OCI-LY3 (cell line): Measurements from ENCODE around the gene ROPN1L.

Experiments
- H2AFZ ChIP-seq: fragments of 200-600, 300-600 bp; shearing (Covaris generic); 2 replicates; pipeline ENCODE4 v1.6.0; 2014; ENCODE audit warnings: antibody characterized with exemption, low read depth, low read length
- H3K27ac ChIP-seq: fragments of 200-600, 300-600 bp; sonication (generic); 2 replicates; pipeline ENCODE4 v1.5.1; 2014; ENCODE audit warnings: mild to moderate bottlenecking, low read length, moderate library complexity, mixed read lengths
- H3K27me3 ChIP-seq: fragments of 200-600, 300-600 bp; sonication (generic); 2 replicates; pipeline ENCODE4 v1.6.1; 2014; ENCODE audit warnings: low read depth, low read length, mixed read lengths
- H3K36me3 ChIP-seq: fragments of 200-600, 300-600 bp; sonication (generic); replicated peaks from 2 replicates; pipeline ENCODE3; 2014; ENCODE audit warnings: low read depth, low read length, mixed read lengths
- H3K4me1 ChIP-seq: fragments of 300-600, 200-600 bp; sonication (generic); 2 replicates; pipeline ENCODE4 v1.6.1; 2014; ENCODE audit warnings: low read length, mixed read lengths
- H3K4me2 ChIP-seq: fragments of 200-600, 300-600 bp; sonication (generic); 2 replicates; pipeline ENCODE4 v1.6.1; 2014; ENCODE audit warnings: low read length, mixed read lengths
- H3K4me3 ChIP-seq: fragments of 300-600, 200-600 bp; sonication (generic); 2 replicates; pipeline ENCODE4 v1.5.1; 2014; ENCODE audit warnings: antibody characterized with exemption, mild to moderate bottlenecking, low read length, moderate library complexity
- H3K79me2 ChIP-seq: fragments of 300-600, 200-600 bp; shearing (Covaris generic); 2 replicates; pipeline ENCODE4 v1.6.1; 2014; ENCODE audit warnings: mild to moderate bottlenecking, low read length, mixed read lengths
- H3K9ac ChIP-seq: fragments of 300-600, 200-600 bp; shearing (Covaris generic); 2 replicates; pipeline ENCODE4 v1.6.0; 2014; ENCODE audit warnings: mild to moderate bottlenecking, low read length, moderate library complexity
- H3K9me3 ChIP-seq: fragments of 200-600, 300-600 bp; shearing (Covaris generic); 2 replicates; pipeline ENCODE4 v1.6.1; 2014; ENCODE audit warnings: low read length, mixed read lengths; ENCODE audit not compliant: insufficient read depth
- H4K20me1 ChIP-seq: fragments of 200-600, 300-600 bp; sonication (generic); 2 replicates; pipeline ENCODE4 v1.6.1; 2016; ENCODE audit warnings: low read length, mixed read lengths; ENCODE audit not compliant: insufficient read depth
- CTCF ChIP-seq: fragments of 200-600, 300-600 bp; sonication (generic); IDR thresholded peaks from 2 replicates; pipeline ENCODE4 v1.5.1; 2014; ENCODE audit warnings: antibody characterized with exemption, low read length, low read depth
- EZH2phosphoT487 ChIP-seq: fragments of 200-600 bp; shearing (Covaris generic); IDR thresholded peaks from 2 replicates; pipeline ENCODE4 v1.6.1; 2018; ENCODE audit warnings: antibody characterized with exemption, mixed run types, low read depth

The ROPN1L gene

GRCh38 chr5:10486511-10487344 is 45.0 kb downstream of the ROPN1L start:
- Histone ChIP-seq H3K9ac (no peak overlapping the region), H3K27me3 (peaks cover 29% of the 10 kb centered on the region), H3K4me1 (peaks cover 17% of the 10 kb centered on the region), H2AFZ (no peak overlapping the region), H3K4me2 (no peak overlapping the region), H3K27ac (no peak overlapping the region), H3K4me3 (no peak overlapping the region), H4K20me1 (no peaks in the 10 kb centered on the region), H3K36me3 (no peaks in the 10 kb centered on the region), H3K79me2 (no peaks in the 10 kb centered on the region), H3K9me3 (no peaks in the 10 kb centered on the region)
- TF ChIP-seq EZH2phosphoT487 (no peak), CTCF (no peak)

- Histone ChIP-seq H3K36me3 (no peaks in the 10 kb centered on the region), H4K20me1 (no peaks in the 10 kb centered on the region), H2AFZ (no peak overlapping the region), H3K27ac (no peak overlapping the region), H3K9ac (no peak overlapping the region), H3K4me1 (peaks cover 17% of the 10 kb centered on the region), H3K79me2 (no peaks in the 10 kb centered on the region), H3K4me3 (no peak overlapping the region), H3K9me3 (no peaks in the 10 kb centered on the region), H3K27me3 (peaks cover 31% of the 10 kb centered on the region), H3K4me2 (no peak overlapping the region)
- TF ChIP-seq CTCF (no peak), EZH2phosphoT487 (no peak)
Measured at GRCh38 chr5:10488144-10488543, 46.5 kb downstream of the ROPN1L start.

GRCh38 chr5:10489810-10490426 is 48.2 kb downstream of the ROPN1L start:
- H3K4me3 ChIP-seq: peak overlapping the region; percentile 28; the same call in 1 of the 2 replicates
- H3K36me3 ChIP-seq: no peaks in the 10 kb centered on the region
- peaks cover 4% of the 10 kb centered on the region; the same call in 1 of the 2 replicates for H3K9me3 ChIP-seq
- peaks cover 31% of the 10 kb centered on the region for H3K27me3 ChIP-seq
- no peak overlapping the region for H2AFZ ChIP-seq
- peak overlapping the region; percentile 56 for H3K4me2 ChIP-seq
- no peaks in the 10 kb centered on the region for H3K79me2 ChIP-seq
- H3K9ac ChIP-seq: no peak overlapping the region
- H3K4me1 ChIP-seq: peaks cover 24% of the 10 kb centered on the region
- TF ChIP-seq CTCF: no peak
- TF ChIP-seq EZH2phosphoT487: no peak
- H4K20me1 ChIP-seq: no peaks in the 10 kb centered on the region
- no peak overlapping the region for H3K27ac ChIP-seq

- no peak overlapping the region for H3K27ac ChIP-seq
- no peak overlapping the region for H3K9ac ChIP-seq
- H3K36me3 ChIP-seq: no peaks in the 10 kb centered on the region
- no peaks in the 10 kb centered on the region for H4K20me1 ChIP-seq
- H3K4me2 ChIP-seq: no peak overlapping the region
- no peak overlapping the region for H2AFZ ChIP-seq
- H3K4me3 ChIP-seq: no peak overlapping the region
- H3K9me3 ChIP-seq: peaks cover 6% of the 10 kb centered on the region; the same call in 1 of the 2 replicates
- H3K27me3 ChIP-seq: peaks cover 31% of the 10 kb centered on the region
- H3K4me1 ChIP-seq: peaks cover 24% of the 10 kb centered on the region
- no peak for TF ChIP-seq CTCF
- TF ChIP-seq EZH2phosphoT487: no peak
- H3K79me2 ChIP-seq: no peaks in the 10 kb centered on the region
Measured at GRCh38 chr5:10490927-10491672, 49.4 kb downstream of the ROPN1L start.
